Measurements from ENCODE around the gene IFT122.

Gene IFT122

DNA sequence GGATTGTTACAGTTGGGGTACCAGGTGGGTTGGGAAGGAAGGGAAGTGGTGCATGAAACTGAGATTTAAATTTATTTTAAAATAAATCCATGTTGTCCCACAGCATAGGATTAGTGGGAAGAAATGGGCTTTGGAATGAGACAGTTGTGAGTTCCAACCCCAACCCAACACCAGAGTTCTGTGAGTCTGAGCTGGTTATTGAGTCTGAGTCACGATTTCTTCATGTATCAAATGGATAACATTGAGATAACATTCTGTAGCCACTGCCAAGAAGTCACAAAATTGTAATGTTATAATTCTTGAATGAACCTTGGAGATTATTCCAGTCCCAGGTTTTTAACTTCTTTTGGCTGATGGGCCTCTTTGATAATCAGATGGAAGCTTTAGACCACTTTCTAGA is 13.7 kb downstream of the IFT122 start:
- no peaks in the 10 kb centered on the region for H3K27me3 ChIP-seq (ENCODE audit: insufficient read depth, low read depth, severe bottlenecking)
- TF ChIP-seq, protein P1, sequence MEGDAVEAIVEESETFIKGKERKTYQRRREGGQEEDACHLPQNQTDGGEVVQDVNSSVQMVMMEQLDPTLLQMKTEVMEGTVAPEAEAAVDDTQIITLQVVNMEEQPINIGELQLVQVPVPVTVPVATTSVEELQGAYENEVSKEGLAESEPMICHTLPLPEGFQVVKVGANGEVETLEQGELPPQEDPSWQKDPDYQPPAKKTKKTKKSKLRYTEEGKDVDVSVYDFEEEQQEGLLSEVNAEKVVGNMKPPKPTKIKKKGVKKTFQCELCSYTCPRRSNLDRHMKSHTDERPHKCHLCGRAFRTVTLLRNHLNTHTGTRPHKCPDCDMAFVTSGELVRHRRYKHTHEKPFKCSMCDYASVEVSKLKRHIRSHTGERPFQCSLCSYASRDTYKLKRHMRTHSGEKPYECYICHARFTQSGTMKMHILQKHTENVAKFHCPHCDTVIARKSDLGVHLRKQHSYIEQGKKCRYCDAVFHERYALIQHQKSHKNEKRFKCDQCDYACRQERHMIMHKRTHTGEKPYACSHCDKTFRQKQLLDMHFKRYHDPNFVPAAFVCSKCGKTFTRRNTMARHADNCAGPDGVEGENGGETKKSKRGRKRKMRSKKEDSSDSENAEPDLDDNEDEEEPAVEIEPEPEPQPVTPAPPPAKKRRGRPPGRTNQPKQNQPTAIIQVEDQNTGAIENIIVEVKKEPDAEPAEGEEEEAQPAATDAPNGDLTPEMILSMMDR (IDR thresholded peaks at IDR 0.05; ENCODE audit: low read depth, low read length): no peak
- H3K36me3 ChIP-seq: peaks cover 10% of the 10 kb centered on the region
- H3K4me3 ChIP-seq (ENCODE audit: low read depth, low read length): no peak overlapping the region
- no peaks in the 10 kb centered on the region for H3K9me3 ChIP-seq (ENCODE audit: severe bottlenecking)
- no peak overlapping the region for H3K27ac ChIP-seq
- DNase-seq: no peak

GRCh38 chr3:129460155-129460554 is 20.1 kb downstream of the IFT122 start:
- no peak overlapping the region for H3K27ac ChIP-seq
- no peak overlapping the region for H3K4me3 ChIP-seq (ENCODE audit: low read depth, low read length)
- TF ChIP-seq, protein P1 (IDR thresholded peaks at IDR 0.05; ENCODE audit: low read depth, low read length): no peak
- no peaks in the 10 kb centered on the region for H3K27me3 ChIP-seq (ENCODE audit: insufficient read depth, low read depth, severe bottlenecking)
- DNase-seq: no peak
- H3K9me3 ChIP-seq (ENCODE audit: severe bottlenecking): no peaks in the 10 kb centered on the region
- H3K36me3 ChIP-seq: peaks cover 3% of the 10 kb centered on the region

DNA sequence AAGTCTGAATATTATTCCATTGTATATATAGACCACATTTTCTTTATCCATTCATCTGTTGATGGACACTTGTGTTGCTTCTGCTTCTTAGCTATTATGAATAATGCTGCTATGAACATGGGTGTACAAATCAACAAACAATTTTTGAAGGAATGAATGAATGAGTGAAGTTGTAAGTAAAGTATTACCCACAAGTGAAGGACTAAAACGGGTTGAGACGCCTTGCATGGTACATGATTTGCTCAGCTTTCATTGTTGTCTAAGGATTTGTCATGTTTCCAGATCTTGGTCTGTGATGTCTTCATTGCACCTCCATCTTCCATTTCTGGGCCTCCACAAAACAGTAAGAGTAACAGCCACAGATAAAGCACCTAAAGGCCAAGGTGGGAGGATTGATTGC is 20.5 kb downstream of the IFT122 start:
- Histone ChIP-seq H3K4me3 (ENCODE audit: low read depth, low read length) (no peak overlapping the region), H3K36me3 (peaks cover 3% of the 10 kb centered on the region), H3K27me3 (ENCODE audit: insufficient read depth, low read depth, severe bottlenecking) (no peaks in the 10 kb centered on the region), H3K9me3 (ENCODE audit: severe bottlenecking) (no peaks in the 10 kb centered on the region), H3K27ac (no peak overlapping the region)
- TF ChIP-seq, protein P1 (IDR thresholded peaks at IDR 0.05; ENCODE audit: low read depth, low read length): no peak
- no peak for DNase-seq

GRCh38 chr3:129461022-129461421 is 21.0 kb downstream of the IFT122 start:
- TF ChIP-seq, protein P1 (IDR thresholded peaks at IDR 0.05; ENCODE audit: low read depth, low read length): no peak
- Histone ChIP-seq H3K9me3 (ENCODE audit: severe bottlenecking) (no peaks in the 10 kb centered on the region), H3K27me3 (ENCODE audit: insufficient read depth, low read depth, severe bottlenecking) (no peaks in the 10 kb centered on the region), H3K4me3 (ENCODE audit: low read depth, low read length) (no peak overlapping the region), H3K36me3 (no peaks in the 10 kb centered on the region; the same call in none of the 2 replicates), H3K27ac (no peak overlapping the region)
- no peak for DNase-seq

- no peak overlapping the region for H3K4me3 ChIP-seq (ENCODE audit: low read depth, low read length)
- TF ChIP-seq, protein P1 (IDR thresholded peaks at IDR 0.05; ENCODE audit: low read depth, low read length): no peak
- H3K36me3 ChIP-seq: peaks cover under 1% of the 10 kb centered on the region
- DNase-seq: no peak
- H3K27ac ChIP-seq: no peak overlapping the region
- H3K27me3 ChIP-seq (ENCODE audit: insufficient read depth, low read depth, severe bottlenecking): no peaks in the 10 kb centered on the region
- H3K9me3 ChIP-seq (ENCODE audit: severe bottlenecking): no peaks in the 10 kb centered on the region
Measured at GRCh38 chr3:129461461-129462146, 21.6 kb downstream of the IFT122 start.

All from WERI-Rb-1 (cell line).